Stimulated activated CD8-positive, alpha-beta memory T cell treated with anti-CD3 and anti-CD28 coated beads, Interleukin-4, amount 100 ng/mL, for 48 hours (primary cell): ENCODE measurements around the gene PDRG1.
"Not testable (repeated sequence)": the region's sequence is repeated elsewhere in the genome, so short reads cannot be mapped to it uniquely, and the experiment has no call there.

Experiments
- DNase-seq: peaks from one replicate; pipeline ENCODE4 v3.0.0-alpha.2; 2020

The PDRG1 gene

GRCh38 chr20:31925631-31926030 is 26.2 kb downstream of the PDRG1 start:
- DNase-seq: no peak

GRCh38 chr20:31924561-31924960 is 27.3 kb downstream of the PDRG1 start:
- no peak for DNase-seq

- DNase-seq: no peak
Measured at GRCh38 chr20:31923388-31924331, 28.2 kb downstream of the PDRG1 start.

DNA sequence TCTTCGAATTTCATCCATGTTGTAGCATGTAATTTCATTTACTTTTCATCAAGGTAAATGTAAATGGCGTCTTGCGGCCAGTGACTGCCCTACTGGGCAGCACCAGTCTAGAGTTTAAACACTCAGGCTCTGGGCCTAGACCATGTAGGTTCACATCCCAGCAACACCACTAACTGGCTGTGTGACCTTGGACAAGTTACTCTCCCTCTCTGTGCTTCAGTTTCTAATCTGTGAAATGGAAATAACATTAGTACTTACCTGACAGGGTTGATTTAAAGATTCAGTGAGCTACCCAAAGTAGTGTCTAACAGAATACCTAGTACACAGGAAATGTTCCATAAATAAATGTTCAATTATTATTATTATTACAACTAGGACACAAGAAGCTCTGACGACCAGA is 29.3 kb downstream of the PDRG1 start:
- DNase-seq: no peak

DNA sequence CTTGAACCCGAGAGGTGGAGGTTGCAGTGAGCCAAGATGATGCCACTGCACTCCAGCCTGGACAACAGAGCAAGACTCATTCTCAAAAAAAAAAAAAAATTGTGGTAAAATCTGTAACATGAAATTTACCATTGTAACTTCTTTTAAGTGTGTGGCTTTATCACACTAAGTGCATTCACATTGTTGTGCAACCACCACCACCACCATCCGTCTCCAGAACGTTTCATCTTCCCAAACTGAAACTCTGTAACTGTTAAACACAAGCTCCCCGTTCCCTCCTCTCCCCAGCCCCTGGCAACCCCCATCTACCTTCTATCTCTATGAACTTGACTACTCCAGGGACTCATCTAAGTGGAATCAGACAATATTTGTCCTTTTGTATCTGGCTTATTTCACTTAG is 29.7 kb downstream of the PDRG1 start:
- no peak for DNase-seq

- not testable (repeated sequence) for DNase-seq
Measured at GRCh38 chr20:31921480-31921879, 30.4 kb downstream of the PDRG1 start.

- DNase-seq: no peak
Measured at GRCh38 chr20:31920275-31920855, 31.5 kb downstream of the PDRG1 start.

DNA sequence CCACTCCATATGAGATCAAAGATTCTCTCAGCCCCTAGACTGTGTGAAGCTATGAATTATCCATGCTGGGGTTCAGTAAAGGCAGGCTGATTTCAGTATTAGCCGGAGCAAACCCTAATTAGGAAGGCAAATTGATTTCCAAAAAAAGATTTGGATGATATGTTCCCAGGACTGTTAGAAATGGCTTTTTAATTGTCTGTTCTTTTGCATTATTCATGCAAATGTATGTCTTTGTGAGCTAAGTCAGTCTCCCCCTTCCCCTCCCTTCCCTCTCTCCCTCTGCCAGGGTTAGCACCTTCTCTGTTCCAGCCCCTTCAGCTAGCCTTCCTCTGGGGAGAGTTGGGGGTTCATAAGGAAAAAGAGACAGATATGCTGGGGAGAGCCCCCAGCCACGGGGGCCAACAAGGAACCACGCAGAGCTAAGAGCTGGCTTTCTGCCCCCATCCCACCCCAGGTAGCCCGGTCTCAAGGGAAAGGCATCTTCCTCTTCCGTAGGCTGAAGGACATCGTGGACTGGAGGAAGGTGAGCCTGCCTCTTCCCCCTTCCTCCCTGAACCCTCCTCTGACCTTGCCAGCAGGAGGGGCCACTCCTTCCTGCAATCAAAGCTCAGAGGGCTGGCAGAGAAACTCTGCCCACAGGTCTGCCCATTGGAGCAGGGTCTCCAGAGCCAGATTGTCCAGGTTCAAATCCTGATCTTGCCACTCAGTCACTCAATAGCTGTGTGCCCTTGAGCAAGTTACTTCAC is 32.3 kb downstream of the PDRG1 start:
- no peak for DNase-seq

DNA sequence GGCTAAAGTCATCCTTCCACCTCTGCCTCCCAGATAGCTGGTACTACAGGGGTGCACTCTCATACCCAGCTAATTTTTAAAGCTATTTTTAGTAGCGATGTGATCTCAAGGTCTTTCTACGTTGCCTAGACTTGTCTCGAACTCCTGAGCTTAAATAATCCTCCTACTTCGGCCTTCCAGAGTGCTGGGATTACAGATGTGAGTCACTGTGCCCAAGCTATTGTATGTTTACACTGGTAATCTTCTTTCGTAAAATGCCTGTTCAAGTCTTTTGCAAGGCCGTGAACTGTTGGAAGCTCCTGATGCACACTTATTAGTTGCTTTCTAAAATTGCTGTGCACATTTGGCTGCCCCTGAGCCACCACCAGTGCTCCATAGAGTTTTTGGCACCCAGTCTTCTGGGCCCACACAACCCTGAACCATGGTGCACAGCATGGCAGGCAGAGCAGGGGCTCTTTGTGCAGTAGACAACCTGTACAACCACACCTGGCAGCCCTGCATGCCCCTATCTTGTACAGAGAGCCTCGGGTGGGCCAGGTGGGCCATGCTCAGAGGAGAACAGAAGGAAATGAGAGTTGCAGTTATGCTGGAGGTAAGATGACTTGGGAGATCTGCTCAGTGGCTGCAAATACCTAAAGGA is 33.3 kb downstream of the PDRG1 start:
- DNase-seq: no peak

DNA sequence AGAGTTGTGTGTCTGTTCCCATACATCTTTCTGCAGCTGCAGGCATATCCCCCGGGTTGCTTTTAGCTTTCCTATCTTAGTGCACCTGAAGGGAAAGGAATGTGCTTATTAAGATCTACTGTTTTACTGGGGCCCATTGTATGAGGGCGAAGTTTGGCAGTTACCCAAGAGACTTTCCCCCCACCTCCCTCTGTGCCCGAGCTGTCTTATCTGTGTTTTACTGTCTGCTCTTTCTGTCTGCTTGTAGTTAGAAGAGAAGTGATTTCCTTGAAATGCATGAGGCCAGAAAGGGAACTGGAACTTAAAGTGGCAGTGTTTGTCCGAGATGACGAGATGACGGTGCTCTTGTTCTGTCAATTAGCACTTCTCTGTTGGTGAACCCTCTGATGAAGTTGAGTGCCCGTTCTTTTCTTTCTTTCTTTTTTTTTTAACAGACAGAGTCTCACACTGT is 33.9 kb downstream of the PDRG1 start:
- DNase-seq: not testable (repeated sequence)

GRCh38 chr20:31916708-31917107 is 35.1 kb downstream of the PDRG1 start:
- no peak for DNase-seq

DNA sequence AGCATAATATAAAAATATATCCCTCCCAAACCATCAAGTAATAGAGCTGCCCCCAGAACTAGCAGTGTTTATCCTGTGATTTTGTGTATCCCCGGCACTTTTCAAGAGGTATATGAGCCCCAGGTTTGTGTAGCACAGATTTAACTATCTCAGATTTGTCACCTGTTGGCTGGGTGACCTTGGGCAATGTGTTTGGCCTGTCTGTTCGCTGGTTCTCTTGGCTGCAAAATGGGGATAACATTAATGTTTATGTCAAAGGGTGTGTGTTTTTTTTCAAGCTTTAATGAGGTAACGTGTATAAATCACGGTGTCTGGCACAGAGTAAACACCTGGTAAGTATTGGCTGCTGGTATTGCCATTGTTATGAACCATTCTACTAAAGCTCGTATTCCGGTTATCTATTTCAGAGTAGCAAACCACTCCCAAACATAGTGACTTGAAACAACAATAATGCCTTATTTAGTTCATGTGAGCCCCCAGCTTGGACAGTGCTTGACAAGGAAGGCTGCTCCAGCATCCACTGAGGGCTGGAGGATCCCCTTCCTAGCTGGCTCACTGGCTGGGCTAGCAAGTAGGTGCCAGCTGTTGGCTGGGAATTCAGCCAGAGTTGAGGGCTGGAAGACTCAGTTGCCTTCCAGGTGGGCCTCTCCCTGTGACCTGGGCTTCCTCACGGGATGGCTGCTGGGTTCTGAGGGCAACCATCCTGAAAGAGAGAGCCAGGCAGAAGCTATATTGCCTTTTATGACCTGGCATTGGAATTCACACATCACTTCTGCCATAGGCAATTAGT is 36.2 kb downstream of the PDRG1 start:
- no peak for DNase-seq

DNA sequence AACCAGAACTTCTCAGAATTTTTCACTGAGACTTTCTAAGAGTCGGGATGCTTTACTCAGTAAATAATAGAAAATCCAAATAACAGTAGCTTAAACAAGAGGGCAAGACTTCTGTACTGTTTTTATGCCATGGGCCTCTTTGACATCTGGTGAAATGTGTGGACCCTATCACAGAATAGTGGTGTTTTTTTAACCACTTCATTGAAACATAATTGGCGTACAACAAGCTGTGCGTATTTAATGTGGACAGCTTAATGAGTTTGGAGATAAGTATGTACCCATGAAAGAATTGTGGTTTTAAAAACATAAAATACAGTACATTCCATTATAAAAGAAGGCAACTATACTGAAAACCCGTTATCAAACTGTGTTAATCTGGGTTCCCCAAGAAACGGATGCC is 37.7 kb downstream of the PDRG1 start:
- no peak for DNase-seq

GRCh38 chr20:31913431-31914157 is 38.3 kb downstream of the PDRG1 start:
- DNase-seq: no peak

DNA sequence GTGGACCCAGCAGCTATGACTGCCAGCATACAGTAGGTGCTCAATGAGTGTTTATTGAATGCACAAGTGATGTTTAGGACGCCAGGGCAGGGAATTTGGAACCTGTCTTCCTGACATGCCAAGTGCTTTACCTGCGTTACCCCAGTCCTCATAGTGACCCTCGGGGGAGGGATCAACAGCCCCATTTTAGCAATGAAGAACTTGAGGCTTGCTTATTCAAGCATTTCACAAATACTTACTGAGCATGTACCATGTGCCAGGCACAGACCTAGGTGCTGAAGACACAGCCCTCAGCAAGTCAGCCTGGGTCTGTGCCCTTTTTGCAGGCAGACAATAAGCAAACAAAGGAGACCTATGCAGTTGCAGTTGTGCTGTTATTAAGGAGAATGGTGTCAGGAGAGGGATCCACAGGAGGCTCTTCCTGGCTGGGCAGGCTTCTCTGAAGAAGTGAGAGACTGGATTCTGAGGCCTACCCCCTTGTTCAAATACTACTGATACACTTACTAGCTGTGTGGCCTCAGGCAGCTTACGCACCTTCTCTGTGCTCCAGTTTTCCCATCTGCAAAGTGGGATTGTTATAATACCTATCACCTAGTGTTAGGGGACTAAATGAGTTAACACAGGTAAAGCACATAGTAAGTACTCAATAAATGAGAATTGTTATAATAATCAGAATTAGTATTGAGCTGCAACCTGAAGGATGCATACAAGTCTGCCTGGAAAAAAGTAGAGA is 41.6 kb downstream of the PDRG1 start:
- no peak for DNase-seq

DNA sequence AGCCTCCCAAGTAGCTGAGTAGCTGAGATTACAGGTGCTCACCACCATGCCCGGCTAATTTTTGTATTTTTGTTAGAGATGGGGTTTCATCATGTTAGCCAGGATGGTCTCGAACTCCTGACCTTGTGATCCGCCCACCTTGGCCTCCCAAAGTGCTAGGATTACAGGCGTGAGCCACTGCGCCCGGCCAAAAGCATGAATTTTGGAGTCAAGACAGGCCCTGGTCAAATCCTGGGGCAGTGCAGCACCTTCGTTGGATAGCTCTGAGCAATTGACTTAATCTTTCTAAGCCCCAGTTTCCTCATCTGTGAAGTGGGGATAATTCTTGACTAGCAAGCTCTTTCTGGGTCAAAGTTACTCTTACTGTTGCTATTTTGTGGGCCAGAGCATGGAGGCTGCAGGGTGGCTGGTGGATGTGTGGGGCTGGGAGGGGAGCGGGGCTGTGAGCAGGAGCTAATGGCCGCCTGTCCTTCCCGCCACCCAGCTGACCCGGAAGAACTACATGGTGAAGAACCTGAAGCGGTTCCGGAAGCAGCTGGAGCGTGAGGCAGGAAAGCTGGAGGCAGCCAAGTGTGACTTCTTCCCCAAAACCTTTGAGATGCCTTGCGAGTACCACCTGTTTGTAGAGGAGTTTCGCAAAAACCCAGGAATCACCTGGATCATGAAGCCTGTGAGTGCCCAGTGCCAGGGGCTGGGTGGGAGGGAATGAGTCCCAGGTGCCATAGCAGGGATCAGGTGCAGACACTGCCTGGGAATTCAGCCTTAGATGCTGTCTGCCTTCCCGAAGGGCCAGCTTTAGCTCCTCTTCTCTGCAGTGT is 42.4 kb downstream of the PDRG1 start:
- DNase-seq: no peak

GRCh38 chr20:31908424-31908823 is 43.4 kb downstream of the PDRG1 start:
- DNase-seq: no peak

- no peak for DNase-seq
Measured at GRCh38 chr20:31908016-31908415, 43.8 kb downstream of the PDRG1 start.

GRCh38 chr20:31907046-31907445 is 44.8 kb downstream of the PDRG1 start:
- no peak for DNase-seq

- no peak for DNase-seq
Measured at GRCh38 chr20:31906001-31906400, 45.8 kb downstream of the PDRG1 start.
